Left lung (tissue), 10 donors: ENCODE measurements around the gene UTF1. TPM values are rescaled to one million over a fixed set of nuclear protein-coding genes. Genes with fewer than 3 reads are reported as not detected.

ENCODE experiments used
- ATAC-seq: fragments of 200-7000 bp; cut with Tn5 transposase; one replicate; pipeline ENCODE4 v1.9.1; 2020; ENCODE audit warnings: moderate library complexity
- DNase-seq, 4 donors: peaks; one replicate each; pipeline ENCODE4 v3.0.0-alpha.2; 2013 to 2020
- H3K27ac ChIP-seq, 2 donors: fragments of 200-600 bp; sonication (generic) in 1 of 2; one replicate each; pipeline versions ENCODE4 v1.5.0 to v1.8.0; 2020 to 2021
- H3K27me3 ChIP-seq, 2 donors: fragments of 200-600 bp; sonication (generic) in 1 of 2; one replicate each; pipeline versions ENCODE4 v1.5.0 to v1.8.0; 2020 to 2021
- H3K36me3 ChIP-seq, 2 donors: fragments of 200-600 bp; sonication (generic) in 1 of 2; one replicate each; pipeline versions ENCODE4 v1.5.0 to v1.8.0; 2020 to 2021
- H3K4me1 ChIP-seq, 2 donors: fragments of 200-600 bp; one replicate each; pipeline ENCODE4 v1.8.0; 2021
- H3K4me3 ChIP-seq, 2 donors: fragments of 200-600 bp; sonication (generic) in 1 of 2; one replicate each; pipeline versions ENCODE4 v1.5.0 to v1.8.0; 2020 to 2021; ENCODE audit warnings: mild to moderate bottlenecking in 1 of 2
- H3K9me3 ChIP-seq, 2 donors: fragments of 200-600 bp; sonication (generic) in 1 of 2; one replicate each; pipeline versions ENCODE4 v1.5.0 to v1.8.0; 2020 to 2021
- CTCF ChIP-seq, 2 donors: fragments of 200-600 bp; sonication (generic) in 1 of 2; IDR thresholded peaks; one replicate each; pipeline versions ENCODE4 v1.5.0 to v1.8.0; 2021; ENCODE audit warnings: antibody characterized with exemption in 2 of 2
- intact Hi-C, 2 donors: fragments of 100-400 bp; cut with DNase I; formaldehyde crosslinking; loops; one replicate each; pipeline versions ENCODE4 v1.11.2 to v1.14.2; 2022
- microRNA-seq, 2 donors: library from miRNA; unstranded; fragments of <30 nt; microRNA quantifications; one replicate each; pipeline ENCODE4, GENCODE V29; 2019
- polyA plus RNA-seq, 6 donors: library from polyadenylated mRNA; unstranded; fragments of 120-200 nt; gene quantifications; one replicate each; pipeline ENCODE4 v1.2.1, GENCODE V29; 2013; ENCODE audit not compliant: insufficient read length in 6 of 6
- total RNA-seq, 2 donors: library from RNA; stranded (reverse); fragmentation: NEBNext Ultra II Directional; extraction: Animal tissue kit (Norgen Biotek cat#: 25700); gene quantifications; one replicate each; pipeline ENCODE4 v1.2.1, GENCODE V29; 2021
- donor health status: DM: no; HTN: yes; CAD: no.
- donor health status: DM: no; HTN: no; CAD: no.

The UTF1 gene
- total and polyA plus RNA-seq, 8 donors, result not detected

GRCh38 chr10:133279326-133280226 lies 49.6 kb downstream of the UTF1 start:
- H3K27ac ChIP-seq, result peak overlapping the region; percentile 59 to 96
- no peak for ATAC-seq
- no peaks in the 10 kb centered on the region for H3K9me3 ChIP-seq
- H3K4me1 ChIP-seq, result peaks cover 5 to 61% of the 10 kb centered on the region in 2 donors
- DNase-seq, result no peak
- peaks cover 0 to 62% of the 10 kb centered on the region in 2 donors for H3K36me3 ChIP-seq
- peaks cover 11 to 30% of the 10 kb centered on the region in 2 donors for H3K27me3 ChIP-seq
- peak overlapping the region in 1 of 2 donors; percentile 28 for H3K4me3 ChIP-seq
- no peak for TF ChIP-seq CTCF (IDR thresholded peaks at IDR 0.05)
- intact Hi-C loops, result no loop called here

GRCh38 chr10:133280391-133281059 lies 50.5 kb downstream of the UTF1 start:
- DNase-seq (no peak), ATAC-seq (no peak)
- H3K27me3 ChIP-seq, result peaks cover 11 to 21% of the 10 kb centered on the region in 2 donors
- H3K9me3 ChIP-seq, result no peaks in the 10 kb centered on the region
- no peak for TF ChIP-seq CTCF (IDR thresholded peaks at IDR 0.05)
- peaks cover 5 to 51% of the 10 kb centered on the region in 2 donors for H3K4me1 ChIP-seq
- no peak overlapping the region for H3K4me3 ChIP-seq
- intact Hi-C loops, result no loop called here
- peak overlapping the region in 1 of 2 donors; percentile 96 for H3K27ac ChIP-seq
- peaks cover 0 to 72% of the 10 kb centered on the region in 2 donors for H3K36me3 ChIP-seq

GRCh38 chr10:133281084-133281483 lies 51.1 kb downstream of the UTF1 start:
- ATAC-seq (no peak), DNase-seq (no peak)
- Histone ChIP-seq H3K4me3 (no peak overlapping the region), H3K27ac (no peak overlapping the region), H3K4me1 (peaks cover 5 to 46% of the 10 kb centered on the region in 2 donors), H3K9me3 (no peaks in the 10 kb centered on the region), H3K36me3 (peaks cover 0 to 77% of the 10 kb centered on the region in 2 donors), H3K27me3 (peaks cover 11 to 15% of the 10 kb centered on the region in 2 donors)
- intact Hi-C loops, result no loop called here
- no peak for TF ChIP-seq CTCF (IDR thresholded peaks at IDR 0.05)

Small RNAs within 50 kb of the gene (microRNA-seq; reads per million reads assigned to microRNA genes)
- gene MIR202, result 0.17 to 0.82 reads per million in 2 donors

Other genes with a start within 250 kb of the UTF1 start
- gene ADGRA1, start 142.3 kb upstream of the UTF1 start, total RNA-seq, result under 1 TPM in 1 of 2 donors, not detected in 1; 0.24 TPM
- under 1 TPM; 0.07 to 0.17 (median 0.08) TPM for gene ADGRA1, start 142.3 kb upstream of the UTF1 start, polyA plus RNA-seq
- gene KNDC1, start 70.0 kb upstream of the UTF1 start, total RNA-seq, result 10 to 100 TPM in 1 of 2 donors, 1 to 10 TPM in 1; 8.4 to 10.4 TPM
- gene KNDC1, start 70.0 kb upstream of the UTF1 start, polyA plus RNA-seq, result 1 to 10 TPM; 2.5 to 4.6 (median 3.8) TPM
- gene VENTX, start 7.6 kb downstream of the UTF1 start, total RNA-seq, result 1 to 10 TPM; 1.3 to 4.1 TPM
- under 1 TPM; 0.14 to 0.51 (median 0.23) TPM for gene VENTX, start 7.6 kb downstream of the UTF1 start, polyA plus RNA-seq
- 10 to 100 TPM; 16.2 to 45.3 TPM for gene ADAM8, start 46.7 kb downstream of the UTF1 start, total RNA-seq
- gene ADAM8, start 46.7 kb downstream of the UTF1 start, polyA plus RNA-seq, result 1 to 10 TPM; 1.9 to 4.4 (median 2.9) TPM
- gene TUBGCP2, start 78.7 kb downstream of the UTF1 start, total RNA-seq, result 10 to 100 TPM; 47.2 to 62.3 TPM
- 10 to 100 TPM; 44.2 to 60.7 (median 52.1) TPM for gene TUBGCP2, start 78.7 kb downstream of the UTF1 start, polyA plus RNA-seq
- 10 to 100 TPM; 34.3 to 48.5 TPM for gene ZNF511, start 78.7 kb downstream of the UTF1 start, total RNA-seq
- gene ZNF511, start 78.7 kb downstream of the UTF1 start, polyA plus RNA-seq, result 10 to 100 TPM; 38.2 to 47.8 (median 42.3) TPM
- not detected for gene CALY, start 106.7 kb downstream of the UTF1 start, total RNA-seq
- under 1 TPM in 3 of 6 donors, not detected in 3; 0.22 to 0.55 (median 0.27) TPM for gene CALY, start 106.7 kb downstream of the UTF1 start, polyA plus RNA-seq
- not detected for gene PRAP1, start 117.2 kb downstream of the UTF1 start, total RNA-seq
- gene PRAP1, start 117.2 kb downstream of the UTF1 start, polyA plus RNA-seq, result under 1 TPM in 4 of 6 donors, not detected in 2; 0.31 to 0.66 (median 0.39) TPM
- gene FUOM, start 127.8 kb downstream of the UTF1 start, total RNA-seq, result 10 to 100 TPM; 12.1 to 24.1 TPM
- 10 to 100 TPM in 1 of 6 donors, 1 to 10 TPM in 5; 6.2 to 10.9 (median 8.7) TPM for gene FUOM, start 127.8 kb downstream of the UTF1 start, polyA plus RNA-seq
- gene ECHS1, start 143.1 kb downstream of the UTF1 start, total RNA-seq, result 10 to 100 TPM; 71.0 to 85.9 TPM
- 10 to 100 TPM; 72.7 to 87.1 (median 76.7) TPM for gene ECHS1, start 143.1 kb downstream of the UTF1 start, polyA plus RNA-seq
- 1 to 10 TPM; 5.7 to 7.1 TPM for gene PAOX, start 149.0 kb downstream of the UTF1 start, total RNA-seq
- gene PAOX, start 149.0 kb downstream of the UTF1 start, polyA plus RNA-seq, result 1 to 10 TPM; 5.1 to 7.9 (median 6.5) TPM
- gene MTG1, start 163.9 kb downstream of the UTF1 start, total RNA-seq, result 10 to 100 TPM; 31.5 to 46.5 TPM
- 10 to 100 TPM; 52.3 to 75.1 (median 61.6) TPM for gene MTG1, start 163.9 kb downstream of the UTF1 start, polyA plus RNA-seq
- under 1 TPM in 1 of 2 donors, not detected in 1; 0.52 TPM for gene SPRN, start 194.4 kb downstream of the UTF1 start, total RNA-seq
- 1 to 10 TPM; 2.8 to 6.4 (median 3.6) TPM for gene SPRN, start 194.4 kb downstream of the UTF1 start, polyA plus RNA-seq
- gene SCART1, start 223.7 kb downstream of the UTF1 start, total RNA-seq, result 1 to 10 TPM; 1.2 to 1.7 TPM
- 1 to 10 TPM; 1.8 to 3.3 (median 2.7) TPM for gene SCART1, start 223.7 kb downstream of the UTF1 start, polyA plus RNA-seq